DMS153 treated with DMSO at 0.1 percent for 48 hours (cell line): Measurements from ENCODE around the gene CACNA1G.
A peak's percentile ranks its signal among the peaks of the same experiment; 100 is the strongest.

Experiments
- DNase-seq: peaks from one replicate; lab custom pipeline; 2025; ENCODE audit not compliant: unreplicated experiment; lab: John Stamatoyannopoulos, UW

Gene CACNA1G

DNA sequence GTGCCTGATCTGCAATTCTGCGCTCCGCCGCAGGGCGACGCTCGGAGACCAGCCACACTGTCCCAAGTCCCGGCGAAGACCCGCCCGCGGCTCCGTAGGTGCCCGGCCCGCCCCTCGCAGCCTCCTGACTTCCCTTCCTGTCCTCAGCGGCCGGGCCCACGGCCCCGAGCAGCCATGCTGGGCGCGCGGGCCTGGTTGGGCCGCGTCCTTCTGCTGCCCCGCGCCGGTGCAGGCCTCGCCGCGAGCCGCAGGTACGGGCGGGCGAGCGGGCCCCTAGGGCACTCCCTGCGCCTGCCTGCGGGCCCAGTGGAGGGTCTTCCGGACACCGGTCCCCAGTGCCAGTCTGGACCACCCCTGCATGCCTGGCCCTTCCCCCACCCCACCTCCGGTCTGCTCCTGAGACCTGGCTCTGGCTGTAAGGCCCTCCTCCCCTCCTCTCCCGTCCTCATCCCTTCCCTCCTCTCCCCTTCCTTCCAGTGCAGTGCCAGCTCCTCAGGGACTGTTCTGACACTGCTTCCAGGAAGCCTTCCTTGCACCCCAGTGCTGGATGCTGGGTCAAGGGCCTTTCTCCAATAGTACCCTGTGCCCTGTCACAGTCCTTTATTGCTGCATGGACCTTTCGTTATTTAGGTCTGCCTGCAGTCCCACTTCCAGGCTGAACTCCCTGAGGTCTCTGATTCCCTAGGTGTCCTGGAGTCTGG lies 13.3 kb upstream of the CACNA1G start, which contains the start of gene SPATA20:
TSS of gene SPATA20 (plus strand) at position 140 of the 701 bp plus-strand sequence. CDS start at position 175, 35 bp downstream.
- DNase-seq = peak; percentile 86

DNA sequence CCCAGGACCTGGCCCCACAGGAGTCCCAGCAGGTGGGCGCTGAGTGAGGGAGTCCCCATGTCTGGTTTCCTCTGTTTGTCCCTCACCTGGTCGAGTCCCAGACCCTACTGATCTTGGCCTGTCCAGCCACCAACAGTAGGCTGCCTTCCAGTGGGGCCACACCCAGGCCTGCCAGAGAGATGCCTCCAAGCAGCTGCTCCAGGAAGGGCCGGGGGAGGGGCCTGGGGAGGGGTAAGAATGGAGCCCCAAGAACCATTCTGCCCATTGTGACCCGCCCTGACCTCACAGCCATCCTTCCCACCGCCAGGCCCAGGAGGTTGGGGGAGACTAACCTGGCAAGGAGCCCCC lies 12.8 kb upstream of the CACNA1G start:
- no peak for DNase-seq

DNA sequence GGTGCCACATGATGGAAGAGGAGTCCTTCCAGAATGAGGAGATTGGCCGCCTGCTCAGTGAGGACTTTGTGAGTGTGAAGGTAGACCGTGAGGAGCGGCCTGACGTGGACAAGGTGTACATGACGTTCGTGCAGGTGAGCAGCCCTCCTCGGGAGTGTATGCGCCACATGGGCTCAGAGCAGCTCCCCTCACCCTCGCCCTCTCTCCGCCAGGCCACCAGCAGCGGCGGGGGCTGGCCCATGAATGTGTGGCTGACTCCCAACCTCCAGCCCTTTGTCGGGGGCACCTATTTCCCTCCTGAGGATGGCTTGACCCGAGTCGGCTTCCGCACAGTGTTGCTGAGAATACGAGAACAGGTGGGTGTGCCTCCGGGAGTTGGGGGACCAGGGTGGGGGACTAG lies 11.7 kb upstream of the CACNA1G start:
- DNase-seq = no peak

DNA sequence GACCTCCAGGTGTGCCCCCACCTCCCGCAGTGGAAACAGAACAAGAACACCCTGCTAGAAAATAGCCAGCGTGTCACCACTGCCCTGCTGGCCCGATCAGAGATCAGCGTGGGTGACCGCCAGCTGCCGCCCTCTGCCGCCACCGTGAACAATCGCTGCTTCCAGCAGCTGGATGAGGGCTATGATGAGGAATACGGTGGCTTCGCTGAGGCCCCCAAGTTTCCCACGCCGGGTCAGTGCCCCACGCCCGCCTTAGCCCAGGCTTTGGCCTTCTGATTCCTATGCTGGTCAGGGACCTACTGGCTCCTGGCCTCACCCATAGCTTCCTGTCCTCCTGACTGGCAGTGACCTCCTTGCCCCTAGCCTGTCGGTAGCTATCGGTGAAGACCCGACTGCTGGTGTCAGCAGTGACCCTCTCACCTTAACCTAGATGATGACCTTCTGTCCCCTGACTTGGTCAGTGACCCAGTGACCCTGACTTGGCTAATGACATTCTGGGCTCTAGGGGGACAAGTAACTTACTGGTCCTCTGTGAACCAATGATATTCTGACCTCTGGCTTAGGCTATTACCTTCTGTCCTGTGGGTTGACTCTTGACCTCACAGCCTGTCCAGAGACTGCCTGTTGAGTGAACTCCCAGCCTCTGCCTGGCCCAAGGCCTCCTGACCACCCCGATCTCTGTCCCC lies 11.1 kb upstream of the CACNA1G start:
- no peak for DNase-seq

DNA sequence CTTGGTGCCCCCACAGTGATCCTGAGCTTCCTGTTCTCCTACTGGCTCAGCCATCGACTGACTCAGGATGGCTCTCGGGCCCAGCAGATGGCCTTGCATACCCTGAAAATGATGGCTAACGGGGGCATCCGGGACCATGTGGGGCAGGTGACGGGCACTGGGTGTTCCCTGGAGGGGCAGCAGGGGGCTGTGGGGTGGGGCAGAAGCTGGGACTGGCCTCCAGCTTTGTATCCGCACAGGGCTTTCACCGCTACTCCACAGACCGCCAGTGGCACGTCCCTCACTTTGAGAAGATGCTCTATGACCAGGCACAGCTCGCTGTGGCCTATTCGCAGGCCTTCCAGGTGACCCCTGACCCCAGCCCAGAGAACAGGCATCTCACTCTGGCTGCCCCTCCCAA lies 10.5 kb upstream of the CACNA1G start:
- no peak for DNase-seq

DNA sequence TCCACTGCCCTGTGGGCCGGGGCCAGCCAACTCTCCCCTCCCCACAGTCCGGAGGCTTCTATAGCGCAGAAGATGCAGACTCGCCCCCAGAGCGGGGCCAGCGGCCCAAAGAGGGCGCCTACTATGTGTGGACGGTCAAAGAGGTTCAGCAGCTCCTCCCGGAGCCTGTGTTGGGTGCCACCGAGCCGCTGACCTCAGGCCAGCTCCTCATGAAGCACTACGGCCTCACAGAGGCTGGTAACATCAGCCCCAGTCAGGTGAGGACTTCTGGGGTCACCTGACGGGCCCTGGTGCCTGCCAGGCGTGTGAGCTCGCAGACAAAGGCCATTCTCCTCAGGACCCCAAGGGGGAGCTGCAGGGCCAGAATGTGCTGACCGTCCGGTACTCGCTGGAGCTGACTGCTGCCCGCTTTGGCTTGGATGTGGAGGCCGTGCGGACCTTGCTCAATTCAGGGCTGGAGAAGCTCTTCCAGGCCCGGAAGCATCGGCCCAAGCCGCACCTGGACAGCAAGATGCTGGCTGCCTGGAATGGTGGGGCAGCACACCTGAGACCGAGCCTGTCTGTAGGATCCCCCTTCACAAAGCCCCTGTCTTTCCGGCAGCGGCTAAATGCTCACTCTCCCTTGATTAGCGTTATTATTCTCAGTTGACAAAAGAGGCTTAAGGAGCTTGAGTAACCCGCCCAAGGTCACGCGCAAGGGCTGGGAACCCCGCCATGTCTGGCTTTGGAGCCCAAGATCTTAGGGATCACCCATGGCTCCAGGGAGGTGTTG lies 9.7 kb upstream of the CACNA1G start:
- peak; percentile 38 for DNase-seq

DNA sequence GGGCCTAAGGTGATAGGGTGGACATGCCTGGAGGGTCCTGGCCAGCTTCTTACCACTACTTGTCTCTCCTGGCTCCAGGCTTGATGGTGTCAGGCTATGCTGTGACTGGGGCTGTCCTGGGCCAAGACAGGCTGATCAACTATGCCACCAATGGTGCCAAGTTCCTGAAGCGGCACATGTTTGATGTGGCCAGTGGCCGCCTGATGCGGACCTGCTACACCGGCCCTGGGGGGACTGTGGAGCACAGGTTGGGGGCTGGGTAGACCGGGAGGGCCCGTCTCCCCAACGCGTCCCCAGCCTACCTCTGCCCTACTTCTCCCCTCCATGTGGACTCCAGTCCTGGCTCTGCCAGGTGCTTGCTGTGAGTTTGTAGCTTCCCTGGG lies 9.1 kb upstream of the CACNA1G start:
- no peak for DNase-seq

DNA sequence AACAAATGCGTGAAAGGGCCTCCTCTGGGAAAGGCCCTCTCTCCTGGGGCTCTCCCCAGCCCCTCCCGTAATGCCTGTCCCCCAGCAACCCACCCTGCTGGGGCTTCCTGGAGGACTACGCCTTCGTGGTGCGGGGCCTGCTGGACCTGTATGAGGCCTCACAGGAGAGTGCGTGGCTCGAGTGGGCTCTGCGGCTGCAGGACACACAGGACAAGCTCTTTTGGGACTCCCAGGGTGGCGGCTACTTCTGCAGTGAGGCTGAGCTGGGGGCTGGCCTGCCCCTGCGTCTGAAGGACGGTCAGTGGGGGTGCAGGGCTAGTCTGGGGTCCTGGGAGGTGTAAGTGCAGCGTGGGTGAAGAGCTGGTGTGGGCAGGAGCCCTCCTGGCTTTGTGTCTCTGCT lies 8.6 kb upstream of the CACNA1G start:
- no peak for DNase-seq

DNA sequence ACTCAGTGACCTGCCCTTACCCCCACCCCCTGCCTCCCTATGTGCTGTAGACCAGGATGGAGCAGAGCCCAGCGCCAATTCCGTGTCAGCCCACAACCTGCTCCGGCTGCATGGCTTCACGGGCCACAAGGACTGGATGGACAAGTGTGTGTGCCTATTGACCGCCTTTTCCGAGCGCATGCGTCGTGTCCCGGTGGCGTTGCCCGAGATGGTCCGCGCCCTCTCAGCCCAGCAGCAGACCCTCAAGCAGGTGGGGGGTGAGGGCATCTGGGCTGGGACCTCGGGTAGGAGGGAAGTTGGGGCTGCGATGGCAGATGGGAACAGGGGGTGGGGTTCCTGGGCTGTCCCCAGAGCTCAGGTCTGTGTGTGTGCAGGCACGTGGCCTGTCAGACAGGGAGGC lies 6.3 kb upstream of the CACNA1G start:
- no peak for DNase-seq

DNA sequence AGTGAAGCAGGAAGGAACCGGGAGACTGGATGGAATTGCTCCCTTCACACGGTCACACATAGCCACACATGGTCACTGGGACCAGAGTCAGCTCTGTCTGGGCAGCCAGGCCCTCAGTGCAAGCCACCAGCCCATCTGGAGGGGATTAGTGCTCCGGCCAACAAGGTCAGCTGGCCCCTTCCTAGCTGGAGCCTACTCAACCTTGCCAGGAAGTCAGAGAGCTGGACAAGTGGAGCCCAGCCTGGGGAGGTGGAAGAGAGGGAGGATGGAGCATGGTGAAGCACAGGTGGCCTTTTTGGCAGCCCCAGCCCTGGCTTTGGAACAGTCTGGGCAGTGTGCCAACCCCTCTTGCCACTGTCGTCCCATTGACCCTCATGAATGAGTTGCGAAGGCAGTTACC lies 3.7 kb upstream of the CACNA1G start:
- peak; percentile 67 for DNase-seq

DNA sequence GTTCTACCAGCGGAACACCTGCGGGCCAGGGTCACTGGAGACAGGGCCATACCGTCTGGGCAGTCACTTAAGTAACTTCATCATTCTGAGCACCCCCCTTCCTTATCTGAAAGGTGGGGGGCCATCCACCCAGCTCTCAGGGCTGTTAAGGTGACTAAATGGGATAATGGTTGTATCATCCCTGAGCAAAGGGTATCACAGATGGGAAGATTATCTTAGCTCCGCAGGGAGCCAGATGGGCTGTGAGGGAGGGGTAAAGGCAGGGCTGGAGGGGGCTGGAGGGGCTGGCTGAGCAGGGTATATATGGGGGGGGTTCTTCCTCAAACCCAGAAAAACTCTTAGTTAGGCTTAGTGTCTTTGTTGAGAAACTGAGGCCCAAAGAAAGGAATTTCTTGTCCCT lies 2.9 kb upstream of the CACNA1G start:
- DNase-seq = no peak

DNA sequence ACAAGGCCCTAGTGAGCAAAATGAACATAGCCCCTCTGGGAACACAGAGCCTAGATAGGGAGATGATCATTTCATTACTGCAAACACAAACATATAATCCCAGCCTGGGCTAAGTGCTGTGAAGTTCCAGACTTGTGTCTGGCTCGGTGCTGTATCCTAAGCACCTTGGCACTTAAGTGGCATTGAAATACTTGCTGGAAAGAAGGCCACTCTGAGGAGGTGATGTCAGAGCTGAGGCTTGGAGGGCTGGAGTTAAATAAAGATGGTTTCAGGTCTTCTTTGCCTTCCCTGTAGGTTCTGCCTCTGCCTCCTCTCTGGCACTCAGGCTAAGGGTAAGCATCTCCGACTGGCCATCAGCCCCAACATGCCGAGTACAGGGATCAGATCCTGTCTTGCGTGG lies 2.4 kb upstream of the CACNA1G start:
- DNase-seq = no peak

DNA sequence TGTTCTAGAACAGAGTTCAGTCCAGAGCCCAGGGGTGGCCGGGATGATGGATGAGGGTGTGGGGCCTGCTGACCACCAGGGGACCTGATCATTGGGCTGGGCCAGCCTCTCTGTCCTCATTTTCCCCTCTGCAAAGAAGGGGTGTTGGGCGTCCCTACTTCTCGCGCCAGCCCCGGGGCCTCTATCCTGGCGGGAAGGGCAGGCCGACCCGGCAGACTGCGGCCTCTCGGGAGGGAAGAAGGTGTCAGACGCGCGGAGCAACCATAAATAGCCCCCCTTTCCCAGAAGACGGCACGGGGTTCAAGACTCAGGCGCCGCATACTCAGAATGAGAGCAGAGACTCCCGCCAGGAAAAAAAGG lies 2.0 kb upstream of the CACNA1G start:
- DNase-seq = no peak

DNA sequence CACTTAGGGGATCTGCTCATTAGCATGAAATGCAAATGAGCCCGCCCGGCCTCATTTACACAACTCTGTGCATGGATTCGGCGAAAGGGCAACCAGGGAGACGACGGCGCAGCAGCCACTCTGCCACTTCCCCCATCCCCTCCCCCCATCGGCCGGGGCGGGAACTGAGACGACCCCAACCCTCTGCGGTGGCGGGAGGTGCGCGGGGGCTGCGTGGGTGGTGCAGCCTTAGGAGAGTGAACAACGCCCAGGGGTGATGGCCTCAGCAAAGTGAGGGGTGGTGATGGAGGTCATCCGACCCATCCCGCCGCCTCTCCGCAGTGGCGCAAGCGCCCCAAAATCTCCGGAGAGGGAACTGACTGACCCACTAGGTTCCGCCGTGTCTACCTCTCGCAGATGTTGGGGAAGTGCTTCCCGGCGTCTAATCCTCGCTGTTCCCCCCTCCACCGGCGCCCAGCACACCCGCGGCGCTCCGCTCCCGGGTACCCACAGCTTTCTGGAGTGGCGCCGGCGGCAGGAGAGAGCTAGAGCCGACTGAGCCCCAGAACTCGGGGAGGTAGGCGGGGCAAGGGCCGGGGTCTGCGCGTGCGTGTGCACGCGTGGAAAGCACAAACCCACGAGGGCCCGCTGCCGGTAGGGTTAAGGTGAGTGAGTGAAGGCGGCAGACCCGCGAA lies 1.4 kb upstream of the CACNA1G start:
- DNase-seq = no peak

DNA sequence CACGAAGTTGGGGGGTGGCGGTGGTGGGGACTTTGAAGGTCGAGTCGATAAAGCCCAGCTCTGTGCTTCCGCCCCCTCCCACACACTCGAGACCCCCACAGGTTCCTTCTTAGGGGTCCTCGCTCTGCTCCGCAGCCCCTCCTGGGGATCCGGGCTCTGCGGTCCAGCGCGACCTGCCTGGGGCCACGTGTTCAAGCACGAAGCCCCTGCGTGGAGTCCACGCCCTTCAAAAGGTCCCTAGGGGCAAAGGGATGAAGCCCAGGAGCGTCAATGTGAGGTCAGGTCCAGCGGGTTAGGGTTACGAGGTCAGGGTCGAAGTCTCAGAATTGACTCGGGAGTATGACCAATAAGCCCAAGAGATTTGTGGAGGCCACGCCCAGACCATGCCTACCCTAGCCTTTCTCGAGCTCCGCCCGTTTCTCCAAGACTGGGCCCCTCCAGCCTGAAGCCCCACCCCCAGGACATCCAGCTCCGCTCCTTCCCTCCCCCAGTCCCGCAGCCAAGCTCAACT lies 786 bp upstream of the CACNA1G start:
- DNase-seq = no peak

DNA sequence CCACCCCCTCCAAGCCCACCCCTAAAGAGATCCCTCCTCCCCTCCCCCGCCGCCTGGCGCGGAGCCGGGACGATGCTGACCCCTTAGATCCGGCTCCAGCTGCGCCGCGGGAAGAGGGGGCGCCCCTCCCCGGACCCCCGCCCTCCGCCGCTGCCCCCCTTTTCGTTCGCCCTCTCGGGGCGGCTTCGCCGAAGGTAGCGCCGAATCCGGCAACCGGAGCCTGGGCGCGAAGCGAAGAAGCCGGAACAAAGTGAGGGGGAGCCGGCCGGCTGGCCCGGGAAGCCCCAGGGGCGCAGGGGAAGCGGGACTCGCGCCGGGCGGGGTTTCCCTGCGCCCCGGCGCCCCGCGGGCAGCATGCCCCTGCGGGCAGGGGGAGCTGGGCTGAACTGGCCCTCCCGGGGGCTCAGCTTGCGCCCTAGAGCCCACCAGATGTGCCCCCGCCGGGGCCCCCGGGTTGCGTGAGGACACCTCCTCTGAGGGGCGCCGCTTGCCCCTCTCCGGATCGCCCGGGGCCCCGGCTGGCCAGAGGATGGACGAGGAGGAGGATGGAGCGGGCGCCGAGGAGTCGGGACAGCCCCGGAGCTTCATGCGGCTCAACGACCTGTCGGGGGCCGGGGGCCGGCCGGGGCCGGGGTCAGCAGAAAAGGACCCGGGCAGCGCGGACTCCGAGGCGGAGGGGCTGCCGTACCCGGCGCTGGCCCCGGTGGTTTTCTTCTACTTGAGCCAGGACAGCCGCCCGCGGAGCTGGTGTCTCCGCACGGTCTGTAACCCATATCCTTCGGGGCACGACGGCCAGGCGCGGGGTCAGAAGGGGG lies 623 bp downstream of the CACNA1G start:
- DNase-seq = no peak

DNA sequence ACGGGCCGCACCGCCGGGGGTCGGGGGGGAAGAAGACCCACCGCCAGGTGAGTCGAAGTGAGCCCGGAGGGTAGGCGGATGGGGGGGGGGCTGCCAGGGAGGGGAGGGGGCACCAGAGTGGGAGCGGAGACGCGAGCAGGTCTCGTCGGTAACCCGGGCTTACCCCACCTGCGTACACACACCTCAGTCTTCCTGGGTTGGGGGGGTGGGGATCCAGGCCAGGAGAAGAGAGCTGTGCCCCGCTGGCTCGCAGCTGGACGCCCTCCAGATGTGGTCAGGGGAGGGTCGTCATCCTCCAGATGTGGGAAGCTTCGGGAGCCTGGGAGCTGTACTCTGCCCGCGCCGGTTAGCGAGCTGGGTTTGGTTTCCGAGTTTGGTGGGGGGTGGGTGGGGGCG lies 1.2 kb downstream of the CACNA1G start:
- DNase-seq = no peak

DNA sequence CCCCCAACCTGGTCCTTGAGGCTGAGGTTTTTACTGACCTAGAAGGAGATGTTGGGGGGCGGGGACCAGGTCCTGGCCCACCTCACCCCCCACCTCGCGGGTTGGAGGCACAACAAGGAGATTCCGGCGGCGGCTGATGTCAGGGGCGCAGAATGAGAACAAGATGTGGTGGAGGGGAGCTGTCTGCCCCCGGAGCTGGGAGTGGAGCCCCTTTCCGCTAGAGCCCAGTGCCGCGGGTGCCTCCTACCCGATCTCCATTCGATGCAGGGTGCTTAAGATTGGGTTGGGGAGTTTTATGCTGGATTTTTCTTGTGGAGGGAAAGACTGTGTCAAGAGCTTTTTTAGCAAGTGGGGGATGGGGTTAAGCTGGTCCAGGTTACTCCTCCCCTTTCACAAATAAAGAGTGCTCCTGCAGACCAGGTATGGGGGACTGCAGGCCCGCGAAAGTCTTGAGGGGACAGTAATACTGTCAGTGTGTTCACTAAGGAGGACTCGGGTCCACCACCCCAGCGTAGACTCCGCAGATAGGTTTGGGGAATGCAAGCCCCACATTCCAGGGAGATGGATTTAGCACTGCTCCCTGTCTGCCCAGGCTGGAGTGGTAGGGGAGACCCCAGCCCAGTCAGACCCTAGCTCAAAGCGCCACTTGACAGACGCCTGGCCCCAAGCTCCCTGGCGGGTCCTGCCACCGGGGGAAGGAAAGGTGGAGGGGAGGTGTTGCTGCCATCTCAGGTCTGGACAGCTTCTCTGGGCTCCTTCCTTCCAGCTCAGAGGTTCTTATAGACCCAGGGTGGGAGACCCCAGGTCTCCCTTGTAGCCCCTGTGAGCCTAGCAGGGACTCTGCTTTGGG lies 2.0 kb downstream of the CACNA1G start:
- no peak for DNase-seq

DNA sequence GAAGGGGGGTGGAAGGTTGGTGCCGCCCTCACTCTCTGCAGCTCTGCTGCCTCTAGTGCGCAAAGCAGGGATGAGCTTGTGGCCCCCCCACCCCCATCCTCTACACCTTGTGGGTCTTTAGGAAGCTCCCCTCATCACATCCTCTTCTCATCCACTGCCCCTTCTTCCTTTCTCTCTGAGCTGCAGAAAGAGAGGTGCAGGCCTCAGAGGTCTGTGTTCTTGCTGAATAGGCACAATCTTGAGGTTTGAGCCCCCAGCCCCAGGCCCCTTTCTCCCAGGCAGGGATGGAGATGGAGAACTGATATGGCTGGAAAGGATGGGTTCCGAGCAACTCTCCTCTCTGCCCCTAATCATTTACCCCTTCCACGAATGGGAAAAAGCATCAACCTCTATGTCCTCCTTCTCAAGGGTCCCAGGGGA lies 2.6 kb downstream of the CACNA1G start:
- no peak for DNase-seq

DNA sequence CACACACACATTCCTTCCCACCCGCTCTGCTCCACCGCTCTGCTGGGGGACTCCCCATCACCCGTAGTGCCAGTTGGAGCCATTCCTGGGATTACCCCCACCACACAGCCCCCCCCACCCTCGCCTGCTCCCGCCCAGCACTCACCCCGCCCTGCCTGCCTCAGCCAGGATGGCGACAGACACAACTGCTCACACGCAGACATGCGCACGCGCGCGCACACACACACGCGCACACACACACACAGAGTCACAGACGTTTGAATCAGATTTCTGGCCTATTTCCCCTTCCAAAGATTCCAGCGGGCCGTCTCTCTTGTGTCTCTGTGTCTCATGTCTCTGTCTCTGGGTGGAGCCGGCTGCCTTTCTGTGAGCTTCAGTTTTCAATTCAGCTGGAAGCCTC lies 4.4 kb downstream of the CACNA1G start:
- DNase-seq = no peak
